ENCODE measurements around the gene SLC7A7. TPM values are rescaled to one million over a fixed set of nuclear protein-coding genes. Genes with fewer than 3 reads are reported as not detected.

The SLC7A7 gene
- total and polyA plus RNA-seq, 2 experiments from 2014 or later, result 0.63 to 0.65 TPM

- no peaks in the 10 kb centered on the region for H3K27me3 ChIP-seq (replicated peaks; ENCODE audit: insufficient read depth)
Observed at GRCh38 chr14:22845103-22845394, 29.8 kb upstream of the SLC7A7 start.

DNA sequence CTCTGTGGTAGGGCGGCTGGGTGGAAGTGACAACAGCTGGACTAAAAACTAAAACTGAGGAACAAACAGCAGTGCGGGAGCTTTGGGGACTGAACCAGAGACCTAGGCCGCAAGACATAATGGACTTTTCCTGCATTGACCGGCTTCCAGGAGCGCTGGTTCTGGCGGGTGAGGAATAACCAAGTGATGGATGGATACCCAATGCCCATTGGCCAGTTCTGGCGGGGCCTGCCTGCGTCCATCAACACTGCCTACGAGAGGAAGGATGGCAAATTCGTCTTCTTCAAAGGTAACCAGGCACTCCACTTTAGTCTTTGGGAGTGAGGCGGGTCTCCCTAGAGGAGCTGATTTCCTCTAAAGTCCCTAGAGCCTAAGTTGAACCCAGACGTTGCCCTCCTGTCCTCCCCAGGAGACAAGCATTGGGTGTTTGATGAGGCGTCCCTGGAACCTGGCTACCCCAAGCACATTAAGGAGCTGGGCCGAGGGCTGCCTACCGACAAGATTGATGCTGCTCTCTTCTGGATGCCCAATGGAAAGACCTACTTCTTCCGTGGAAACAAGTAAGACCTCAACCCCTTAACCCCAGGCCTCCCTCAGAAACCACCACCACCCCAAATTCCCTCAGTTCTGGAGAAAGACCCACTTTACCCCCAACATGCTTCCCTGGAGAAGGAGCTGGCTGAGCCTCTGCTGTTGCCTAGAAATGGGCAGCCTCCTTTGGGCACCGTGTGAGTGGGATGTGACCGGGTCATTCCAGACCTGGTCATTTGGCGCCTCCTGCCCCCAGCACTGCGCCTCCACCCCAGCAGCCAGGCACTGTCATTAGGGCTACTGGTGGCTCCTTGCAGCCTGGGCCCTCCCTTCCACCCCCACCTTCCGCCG, 29.2 kb upstream of the SLC7A7 start:
- no peaks in the 10 kb centered on the region for H3K9me2 ChIP-seq (ENCODE audit: insufficient read depth)
- in situ Hi-C loops (cut with MboI), result no loop called here
- WGBS, 2 experiments (ENCODE audit: low coverage in 1 of 2, low lambda C conversion rate in 2 of 2, missing lambda C conversion rate in 2 of 2), result 71 to 77% methylated on average over 19 to 22 of the region's 22 CpGs
- peak overlapping the region; percentile 94 for H3K27ac ChIP-seq
- peaks cover 54% of the 10 kb centered on the region for H3K36me3 ChIP-seq (ENCODE audit: low read depth)
- no peak for DNase-seq
- H2AFZ ChIP-seq, result no peak overlapping the region
- H3K79me2 ChIP-seq (ENCODE audit: insufficient read depth), result peaks cover 69% of the 10 kb centered on the region
- no peaks in the 10 kb centered on the region for H3K27me3 ChIP-seq (replicated peaks; ENCODE audit: insufficient read depth)
- no peaks in the 10 kb centered on the region for H4K20me1 ChIP-seq (ENCODE audit: insufficient read depth)
- no peak overlapping the region for H3K4me3 ChIP-seq
- no peak overlapping the region for H3K4me2 ChIP-seq (ENCODE audit: unreplicated experiment)
- H3K4me1 ChIP-seq (ENCODE audit: insufficient read depth), result peaks cover 70% of the 10 kb centered on the region
- no peaks in the 10 kb centered on the region for H3K9me3 ChIP-seq (ENCODE audit: low read depth)
- peaks cover 85% of the 10 kb centered on the region for H3F3A ChIP-seq (ENCODE audit: insufficient read depth)
- 0 out of 2 replicates have a peak overlapping the region, but pooled peaks have one; percentile 25 for H3K9ac ChIP-seq
- no peak for TF ChIP-seq EZH2 (IDR thresholded peaks at IDR 0.05; ENCODE audit: insufficient read depth, poor library complexity, severe bottlenecking)
- no peak for TF ChIP-seq EZH2phosphoT487 (IDR thresholded peaks at IDR 0.05; ENCODE audit: insufficient read depth, low read depth)

More at GRCh38 chr14:22845103-22845394, 29.8 kb upstream of the SLC7A7 start:
- Histone ChIP-seq H3K4me1 (ENCODE audit: insufficient read depth) (peaks cover 70% of the 10 kb centered on the region), H3F3A (ENCODE audit: insufficient read depth) (peaks cover 87% of the 10 kb centered on the region), H3K9me2 (ENCODE audit: insufficient read depth) (no peaks in the 10 kb centered on the region), H3K9ac (no peak overlapping the region), H3K9me3 (ENCODE audit: low read depth) (no peaks in the 10 kb centered on the region), H3K36me3 (ENCODE audit: low read depth) (peaks cover 54% of the 10 kb centered on the region), H2AFZ (no peak overlapping the region), H3K27ac (peak overlapping the region; percentile 94), H4K20me1 (ENCODE audit: insufficient read depth) (no peaks in the 10 kb centered on the region), H3K79me2 (ENCODE audit: insufficient read depth) (peaks cover 64% of the 10 kb centered on the region), H3K4me2 (ENCODE audit: unreplicated experiment) (no peak overlapping the region), H3K4me3 (no peak overlapping the region)
- TF ChIP-seq EZH2phosphoT487 (IDR thresholded peaks at IDR 0.05; ENCODE audit: insufficient read depth, low read depth) (no peak), EZH2 (IDR thresholded peaks at IDR 0.05; ENCODE audit: insufficient read depth, poor library complexity, severe bottlenecking) (no peak)
- 65% methylated on average over 9 of the region's 9 CpGs for WGBS, 2 experiments (ENCODE audit: low coverage in 1 of 2, low lambda C conversion rate in 2 of 2, missing lambda C conversion rate in 2 of 2)
- no peak for DNase-seq
- in situ Hi-C loops (cut with MboI), result no loop called here

- DNase-seq, result no peak
- H3K4me1 ChIP-seq (ENCODE audit: insufficient read depth), result peaks cover 63% of the 10 kb centered on the region
- 73 to 78% methylated on average over 18 to 21 of the region's 21 CpGs for WGBS, 2 experiments (ENCODE audit: low coverage in 1 of 2, low lambda C conversion rate in 2 of 2, missing lambda C conversion rate in 2 of 2)
- no peak overlapping the region for H3K4me3 ChIP-seq
- H3F3A ChIP-seq (ENCODE audit: insufficient read depth), result peaks cover 83% of the 10 kb centered on the region
- no peaks in the 10 kb centered on the region for H3K9me2 ChIP-seq (ENCODE audit: insufficient read depth)
- H3K27ac ChIP-seq, result peak overlapping the region; percentile 94
- in situ Hi-C loops (cut with MboI), result no loop called here
- TF ChIP-seq EZH2 (IDR thresholded peaks at IDR 0.05; ENCODE audit: insufficient read depth, poor library complexity, severe bottlenecking) (no peak), EZH2phosphoT487 (IDR thresholded peaks at IDR 0.05; ENCODE audit: insufficient read depth, low read depth) (no peak)
- no peak overlapping the region for H2AFZ ChIP-seq
- peaks cover 54% of the 10 kb centered on the region for H3K36me3 ChIP-seq (ENCODE audit: low read depth)
- H3K9ac ChIP-seq, result peak overlapping the region; percentile 99
- H3K27me3 ChIP-seq (replicated peaks; ENCODE audit: insufficient read depth), result no peaks in the 10 kb centered on the region
- H3K9me3 ChIP-seq (ENCODE audit: low read depth), result no peaks in the 10 kb centered on the region
- H3K4me2 ChIP-seq (ENCODE audit: unreplicated experiment), result no peak overlapping the region
- H4K20me1 ChIP-seq (ENCODE audit: insufficient read depth), result no peaks in the 10 kb centered on the region
- H3K79me2 ChIP-seq (ENCODE audit: insufficient read depth), result peaks cover 81% of the 10 kb centered on the region
Observed at GRCh38 chr14:22843123-22843925, 28.1 kb upstream of the SLC7A7 start.

GRCh38 chr14:22842211-22843122, 27.2 kb upstream of the SLC7A7 start:
- Histone ChIP-seq H3K27me3 (replicated peaks; ENCODE audit: insufficient read depth) (no peaks in the 10 kb centered on the region), H3K4me1 (ENCODE audit: insufficient read depth) (peaks cover 56% of the 10 kb centered on the region), H3K4me2 (ENCODE audit: unreplicated experiment) (no peak overlapping the region), H3K4me3 (no peak overlapping the region), H3K27ac (peak overlapping the region; percentile 94), H3K36me3 (ENCODE audit: low read depth) (peaks cover 54% of the 10 kb centered on the region), H3K9me2 (ENCODE audit: insufficient read depth) (no peaks in the 10 kb centered on the region), H4K20me1 (ENCODE audit: insufficient read depth) (no peaks in the 10 kb centered on the region), H2AFZ (no peak overlapping the region), H3K79me2 (ENCODE audit: insufficient read depth) (peaks cover 89% of the 10 kb centered on the region), H3K9ac (peak overlapping the region; percentile 99), H3K9me3 (ENCODE audit: low read depth) (no peaks in the 10 kb centered on the region), H3F3A (ENCODE audit: insufficient read depth) (peaks cover 85% of the 10 kb centered on the region)
- 58 to 61% methylated on average over 27 to 28 of the region's 28 CpGs for WGBS, 2 experiments (ENCODE audit: low coverage in 1 of 2, low lambda C conversion rate in 2 of 2, missing lambda C conversion rate in 2 of 2)
- in situ Hi-C loops (cut with MboI), result no loop called here
- TF ChIP-seq EZH2phosphoT487 (IDR thresholded peaks at IDR 0.05; ENCODE audit: insufficient read depth, low read depth), result no peak
- no peak for TF ChIP-seq EZH2 (IDR thresholded peaks at IDR 0.05; ENCODE audit: insufficient read depth, poor library complexity, severe bottlenecking)
- DNase-seq, result peak; percentile 46

All from GM23248 (cell line).